Measurements from ENCODE around the gene SLC23A1.

- TF ChIP-seq CTCF (IDR thresholded peaks at IDR 0.05) (no peak), POLR2A (IDR thresholded peaks at IDR 0.05) (no peak)
These were observed 4.1 kb downstream of the SLC23A1 start for GRCh38 chr5:139378941-139379361.
